Umbilical cord (tissue), 2 donors: ENCODE data around the gene AMZ2. TPM values are rescaled to one million over a fixed set of nuclear protein-coding genes. Genes with fewer than 3 reads are reported as not detected.
"Not testable (repeated sequence)": the region's sequence is repeated elsewhere in the genome, so short reads cannot be mapped to it uniquely, and the experiment has no call there.

ENCODE experiments used
- DNase-seq: peaks from one replicate; pipeline ENCODE4 v3.0.0-alpha.2; 2015; ENCODE audit warnings: low spot score
- total RNA-seq: library from RNA; depleted of rRNA; stranded (reverse); fragments of >200 nt; gene quantifications from one replicate; pipeline ENCODE4 v1.2.3, GENCODE V29; 2014; ENCODE audit warnings: low replicate concordance; ENCODE audit not compliant: insufficient read depth

AMZ2 gene
- total RNA-seq, 1 donor from 2014 or later = 46.0 TPM

DNA sequence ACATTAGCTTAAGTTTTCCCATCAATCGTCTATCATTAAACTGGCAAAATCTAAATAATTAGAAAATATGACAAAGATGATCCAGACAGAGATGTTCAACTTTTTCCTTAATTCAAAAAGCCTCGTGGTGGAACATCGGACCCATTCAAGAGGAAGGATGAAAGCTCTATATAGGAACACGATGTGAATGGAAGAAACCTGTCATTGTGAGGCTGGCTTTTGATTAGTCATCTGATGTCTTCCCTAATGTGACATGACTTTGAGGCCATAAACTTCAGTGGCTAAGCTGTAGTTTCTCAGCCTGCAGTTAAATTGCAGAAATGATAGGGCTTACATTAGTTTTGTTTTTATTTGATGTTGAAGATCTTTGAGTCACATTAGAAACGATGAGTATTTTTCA, 1.0 kb downstream of the AMZ2 start:
- DNase-seq = no peak

- no peak for DNase-seq
Observed at GRCh38 chr17:68249354-68249765, 1.5 kb downstream of the AMZ2 start.

- DNase-seq = not testable (repeated sequence)
Observed at GRCh38 chr17:68253426-68253825, 5.6 kb downstream of the AMZ2 start.

- no peak for DNase-seq
Observed at GRCh38 chr17:68255151-68255550, 7.3 kb downstream of the AMZ2 start.

DNA sequence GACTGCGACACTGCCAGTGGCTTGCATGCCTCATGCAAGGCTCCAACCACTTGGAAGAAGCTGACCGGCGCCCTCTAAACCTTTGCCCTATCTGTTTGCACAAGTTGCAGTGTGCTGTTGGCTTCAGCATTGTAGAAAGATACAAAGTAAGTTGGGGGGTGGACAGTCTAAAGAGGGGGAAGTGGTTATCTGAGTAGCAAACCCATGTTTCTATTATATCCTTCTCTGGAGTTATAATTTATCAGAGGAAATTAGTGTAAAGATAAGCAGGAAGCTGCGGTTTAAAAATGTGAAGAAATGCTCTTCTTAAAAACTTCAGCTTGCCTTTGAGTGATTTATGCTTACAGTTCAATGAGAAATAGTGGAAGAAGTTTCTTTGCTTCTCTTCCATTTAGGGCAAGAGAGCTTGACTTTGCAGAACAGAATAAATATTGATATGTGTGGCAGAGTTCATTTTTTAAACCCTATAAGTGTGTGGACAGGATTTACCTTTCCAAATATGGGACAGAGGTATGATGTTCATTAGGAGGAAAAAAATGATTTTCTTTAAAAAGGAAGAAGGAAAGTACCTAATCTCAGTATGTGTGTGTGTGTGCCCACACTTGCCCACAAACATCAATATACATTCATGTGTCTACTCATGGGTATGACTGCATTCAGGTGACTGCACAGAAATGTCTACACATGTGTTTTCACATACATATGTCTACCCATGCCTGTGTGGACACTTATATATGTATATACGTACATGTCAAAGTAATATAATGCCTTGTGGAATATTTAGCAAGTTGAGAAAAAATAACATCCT, 8.1 kb downstream of the AMZ2 start:
- no peak for DNase-seq

GRCh38 chr17:68256701-68257100, 8.9 kb downstream of the AMZ2 start:
- DNase-seq = not testable (repeated sequence)

- no peak for DNase-seq
Observed at GRCh38 chr17:68257934-68258333, 10.1 kb downstream of the AMZ2 start.

DNA sequence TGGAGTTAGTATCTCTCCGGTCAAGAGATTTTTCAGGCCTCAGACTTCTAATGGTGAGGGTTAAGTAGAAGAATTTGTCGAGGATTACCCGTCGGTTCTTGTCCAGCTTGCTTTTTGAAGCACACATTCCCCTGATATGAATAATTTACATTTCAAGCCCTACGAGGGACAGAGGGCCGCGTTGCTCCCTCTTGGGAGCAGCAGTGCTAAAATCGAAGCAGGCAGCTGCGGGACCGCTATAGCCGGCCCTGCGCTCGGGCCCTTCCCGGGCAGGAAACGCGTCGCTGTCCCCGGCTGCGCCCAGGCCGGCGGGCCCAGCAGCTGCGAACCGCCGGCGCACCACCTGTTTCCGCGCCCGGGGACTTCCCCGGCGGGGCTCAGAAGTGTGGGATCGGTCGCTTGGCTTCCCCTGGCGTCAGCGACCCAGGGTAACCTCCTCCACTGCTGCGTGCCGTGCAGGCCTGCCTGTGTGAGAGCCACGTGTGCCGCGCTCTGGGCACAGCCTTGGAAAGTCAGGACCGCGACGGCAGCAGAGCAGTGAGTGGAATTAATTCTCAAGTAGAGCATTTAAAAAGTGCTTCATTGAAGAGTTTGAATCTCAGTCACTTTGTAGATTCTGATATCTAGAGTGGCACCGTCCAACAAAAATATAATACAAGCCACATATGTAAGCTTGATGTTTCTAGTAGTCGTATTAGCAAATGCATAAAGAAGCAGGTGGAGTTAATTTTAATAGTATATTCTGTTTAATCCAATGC, 11.2 kb downstream of the AMZ2 start:
- DNase-seq = peak; percentile 34

DNA sequence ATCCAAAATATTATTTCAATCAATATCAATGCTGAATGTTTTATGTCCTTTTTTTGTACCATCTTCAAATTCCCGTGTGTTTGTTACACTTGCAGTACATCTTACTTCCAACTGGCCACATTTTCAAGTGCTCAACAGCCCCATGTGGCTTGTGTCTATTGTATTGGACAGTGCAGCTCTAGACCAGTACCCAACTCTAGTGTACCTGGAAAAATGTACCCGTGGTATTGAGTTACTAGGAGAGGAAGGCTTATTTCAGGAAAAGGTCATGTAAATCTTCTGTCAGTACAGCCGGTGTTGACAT, 11.8 kb downstream of the AMZ2 start:
- not testable (repeated sequence) for DNase-seq

DNA sequence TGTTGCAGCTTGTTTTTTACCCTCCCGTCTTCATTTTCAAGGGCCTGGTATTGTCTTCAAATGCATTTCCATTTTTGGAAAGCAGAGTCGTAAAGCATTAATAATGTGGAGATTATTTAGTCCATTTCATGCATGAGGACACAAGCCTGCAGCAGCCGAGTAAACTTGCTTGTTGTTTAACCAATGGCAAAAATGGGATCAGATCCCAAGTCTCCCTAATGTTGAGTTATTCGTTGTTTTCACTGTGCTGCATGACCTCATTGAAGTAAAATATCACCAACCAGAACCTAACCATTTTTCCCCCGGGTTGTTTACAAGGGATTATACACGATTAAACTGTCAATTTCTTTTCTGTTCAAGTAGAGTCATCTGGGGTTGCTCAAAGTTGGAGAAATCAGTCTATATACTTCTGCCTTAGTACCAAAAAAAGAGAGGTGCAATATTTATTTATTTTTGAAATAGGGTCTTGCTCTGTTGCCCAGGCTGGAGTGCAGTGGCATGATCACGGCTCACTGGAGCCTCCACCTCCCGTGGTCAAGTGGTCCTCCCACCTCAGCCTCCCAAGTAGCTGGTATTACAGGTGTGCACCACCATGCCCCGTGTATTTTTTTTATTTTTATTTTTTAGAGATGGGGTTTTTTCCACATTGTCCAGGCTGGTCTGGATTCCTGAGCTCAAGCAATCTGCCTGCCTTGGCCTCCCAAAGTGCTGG, 12.4 kb downstream of the AMZ2 start:
- no peak for DNase-seq

DNA sequence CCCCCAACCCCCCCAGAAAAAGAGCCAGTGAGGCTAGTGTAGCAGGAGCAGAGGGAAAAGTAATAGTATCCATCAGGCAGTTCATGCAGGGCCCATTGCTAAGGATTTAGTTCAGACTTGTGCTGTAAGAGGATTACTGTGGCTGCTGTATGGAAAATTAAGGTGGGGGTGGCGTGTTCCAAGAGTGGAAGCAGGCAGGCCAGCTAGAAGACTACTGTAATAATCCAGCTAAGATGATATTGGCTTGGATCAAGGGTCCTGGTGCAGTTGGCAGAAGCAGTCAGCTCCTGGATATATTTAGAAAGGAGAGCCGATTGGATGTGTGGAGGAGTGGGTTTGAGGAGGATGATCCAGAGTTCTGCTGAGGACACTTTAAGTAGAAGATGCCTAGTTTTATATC, 14.6 kb downstream of the AMZ2 start:
- DNase-seq = peak; percentile 25

DNA sequence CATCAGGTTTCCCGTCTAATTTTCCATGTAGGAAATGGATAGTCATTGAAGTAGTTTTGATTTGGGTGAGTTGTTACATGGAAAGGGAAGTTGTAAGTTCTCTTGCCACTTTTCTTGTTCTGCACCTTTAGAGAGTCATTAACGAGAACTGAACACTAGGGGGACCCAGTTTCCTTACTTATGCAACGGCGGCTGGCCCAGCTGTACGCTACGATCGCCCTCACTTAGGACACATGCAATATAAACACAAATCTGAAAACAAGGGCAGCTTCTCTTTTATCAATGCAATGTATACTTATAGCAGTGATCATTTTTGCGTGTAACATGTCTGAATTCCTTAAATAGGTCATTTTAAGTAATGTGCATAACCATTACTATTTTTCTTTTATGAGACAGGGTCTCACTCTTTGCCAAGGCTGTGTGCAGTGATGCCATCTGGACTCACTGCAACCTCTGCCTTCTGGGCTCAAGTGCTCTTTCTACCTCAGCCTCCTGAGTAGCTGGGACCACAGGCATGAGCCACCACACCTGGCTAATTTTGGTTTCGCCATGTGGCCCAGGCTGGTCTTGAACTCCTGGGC, 15.3 kb downstream of the AMZ2 start:
- peak; percentile 46 for DNase-seq

DNA sequence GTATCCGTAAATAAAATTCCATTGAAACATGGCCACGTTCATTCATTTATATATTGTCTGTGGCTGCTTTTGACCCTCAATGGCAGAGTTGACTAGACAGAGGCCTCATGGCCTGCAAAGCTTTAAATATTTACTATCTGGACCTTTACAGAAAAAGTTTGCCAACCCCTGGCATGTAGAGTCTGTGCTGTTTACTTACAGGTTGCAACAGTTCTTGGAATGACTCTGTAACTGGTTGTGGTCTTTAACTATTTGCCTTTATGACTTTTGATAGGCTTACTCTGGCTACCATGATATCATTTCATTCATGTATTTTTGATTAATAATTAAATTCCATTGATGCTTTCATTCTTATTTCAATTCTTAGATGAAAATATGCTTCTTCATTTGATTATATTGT, 18.0 kb downstream of the AMZ2 start:
- not testable (repeated sequence) for DNase-seq

DNA sequence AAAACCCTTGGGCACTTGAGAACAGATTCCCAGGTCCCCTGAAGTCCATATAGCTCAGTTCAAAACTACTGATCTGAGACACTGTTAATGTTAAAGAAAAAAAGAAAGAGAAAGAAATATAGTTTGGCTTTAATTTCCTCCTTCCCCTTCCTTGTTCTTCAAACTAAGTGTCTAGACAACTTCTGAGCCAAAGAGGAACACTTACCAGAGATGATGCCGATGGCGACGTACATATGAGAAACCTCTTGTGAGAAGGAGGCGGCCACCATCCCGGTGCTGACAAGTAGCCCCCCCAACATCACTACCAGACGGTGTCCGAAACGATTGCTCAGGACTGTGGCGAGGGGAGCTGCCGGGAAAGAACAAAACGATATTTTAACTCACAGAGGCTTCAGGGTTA, 25.9 kb downstream of the AMZ2 start:
- no peak for DNase-seq

GRCh38 chr17:68276339-68276738, 28.5 kb downstream of the AMZ2 start:
- not testable (repeated sequence) for DNase-seq

DNA sequence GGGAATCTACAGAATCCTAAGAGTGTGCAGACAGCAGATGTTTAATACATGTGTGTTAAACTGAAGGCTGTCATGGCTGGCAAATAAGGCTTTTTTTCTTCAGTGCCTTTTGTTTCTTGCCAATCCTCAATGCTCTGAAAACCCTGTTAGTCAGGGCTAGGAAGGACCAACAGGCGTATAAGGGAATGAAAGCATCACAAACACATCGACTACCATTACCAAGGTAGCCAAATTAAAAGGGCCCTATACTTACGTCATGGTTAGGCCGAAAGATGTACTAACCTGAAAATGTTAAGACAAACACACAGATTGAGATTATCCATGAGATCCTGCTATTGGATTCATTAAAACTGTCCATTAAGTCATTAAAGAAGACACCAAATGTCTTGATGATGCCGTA, 30.0 kb downstream of the AMZ2 start:
- DNase-seq = no peak

- not testable (repeated sequence) for DNase-seq
Observed at GRCh38 chr17:68281965-68282364, 34.1 kb downstream of the AMZ2 start.

DNA sequence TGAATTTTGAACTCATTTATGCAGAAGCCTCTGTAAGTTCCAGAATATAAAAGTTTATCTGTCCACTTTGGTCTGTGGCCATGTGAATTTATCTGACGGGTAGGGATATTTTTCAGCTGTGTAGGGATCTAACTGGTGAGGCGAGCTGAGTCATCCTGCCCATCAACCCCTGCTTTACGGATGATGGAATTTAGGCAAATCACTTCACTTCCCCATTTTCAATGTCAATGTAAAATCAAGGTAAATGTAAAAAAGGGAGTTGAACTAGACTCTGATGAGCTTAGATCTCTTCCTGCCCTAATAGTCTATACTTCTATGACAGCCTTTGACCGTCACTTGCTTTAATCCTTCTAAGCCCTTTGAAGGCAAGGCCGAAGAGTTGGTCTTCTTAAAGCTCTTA, 40.5 kb downstream of the AMZ2 start:
- DNase-seq = no peak

DNA sequence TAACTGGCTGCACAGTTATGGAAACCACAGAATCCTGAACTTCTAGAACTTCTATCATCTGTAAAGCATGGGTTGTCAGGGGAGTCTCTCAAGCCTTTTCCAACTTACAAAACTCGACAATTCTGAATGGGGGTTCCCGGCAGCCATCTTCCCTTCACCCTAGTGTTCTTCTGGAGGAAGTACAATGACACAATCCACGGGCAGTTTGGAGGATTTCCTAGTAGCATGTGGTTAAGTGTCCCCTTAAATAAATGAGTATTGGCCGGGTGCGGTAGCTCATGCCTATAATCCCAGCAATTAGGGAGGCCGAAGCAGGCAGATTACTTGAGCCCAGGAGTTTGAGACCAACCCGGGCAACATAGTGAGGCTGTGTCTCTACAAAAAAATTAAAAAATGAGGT, 41.0 kb downstream of the AMZ2 start:
- DNase-seq = no peak

- DNase-seq = no peak
Observed at GRCh38 chr17:68289473-68289872, 41.6 kb downstream of the AMZ2 start.

DNA sequence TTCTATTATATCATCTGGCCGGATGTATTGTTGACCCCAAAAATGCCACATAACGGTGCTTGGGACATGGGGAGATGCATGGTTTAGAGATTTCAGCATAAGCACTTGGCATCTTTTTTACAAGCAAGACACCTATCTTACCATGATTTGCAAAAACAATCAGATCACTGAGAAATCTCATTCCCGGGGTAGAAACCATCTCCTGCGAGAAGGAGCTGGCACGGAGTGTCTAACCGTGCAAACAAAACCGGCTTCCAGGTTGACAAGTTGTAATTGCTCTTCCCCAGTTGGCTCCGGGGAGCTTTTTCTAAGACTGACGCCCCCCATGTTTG, 42.1 kb downstream of the AMZ2 start:
- DNase-seq = no peak

DNA sequence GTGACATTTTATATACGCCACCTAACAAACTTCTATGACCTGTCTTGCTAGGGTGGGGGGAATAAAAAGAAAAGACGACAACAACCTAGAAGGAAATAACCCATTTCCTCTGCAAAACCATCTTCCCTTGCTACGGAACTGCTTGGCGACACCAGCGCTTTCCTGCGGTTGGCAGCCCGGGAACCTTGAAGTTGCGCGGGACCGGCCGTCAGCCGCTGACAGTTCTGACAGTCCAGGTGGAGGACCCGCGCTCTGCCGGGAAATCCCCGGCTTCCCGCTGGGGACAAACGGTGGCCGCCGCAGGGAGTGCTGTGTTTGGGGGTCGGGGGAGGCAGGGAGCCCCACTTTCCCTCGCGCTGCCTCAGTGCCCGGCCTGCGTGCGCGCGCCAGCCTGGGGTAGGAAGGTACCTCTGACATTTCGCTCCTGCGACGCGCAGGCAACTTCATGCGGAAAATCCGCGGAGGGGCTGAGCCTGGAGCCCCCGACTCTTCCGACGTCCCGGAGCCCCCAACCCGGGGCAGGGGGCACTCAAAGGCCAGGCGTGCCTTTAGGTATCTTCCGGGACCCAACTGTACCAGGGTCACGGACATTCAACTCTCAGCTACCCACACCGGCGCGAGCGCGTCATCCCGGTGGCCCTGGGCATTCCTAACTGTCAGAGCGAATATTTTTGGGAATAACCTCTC, 42.6 kb downstream of the AMZ2 start:
- no peak for DNase-seq
